GM12891 (cell line): Measurements from ENCODE around the gene CHIT1.

Experiments
- PAX5 ChIP-seq: IDR thresholded peaks from 2 replicates; pipeline ENCODE4 v1.6.1; 2011; ENCODE audit warnings: low read length, moderate library complexity, mild to moderate bottlenecking; ENCODE audit not compliant: insufficient read depth, severe bottlenecking
- POLR2A ChIP-seq: IDR thresholded peaks from 2 replicates; pipeline ENCODE4 v1.6.1; 2011; ENCODE audit warnings: low read depth, low read length, control low read depth
- POLR2AphosphoS5 ChIP-seq: IDR thresholded peaks from 2 replicates; pipeline ENCODE4 v1.6.1; 2011; ENCODE audit warnings: low read depth, low read length, control low read depth
- POU2F2 ChIP-seq: IDR thresholded peaks from 2 replicates; pipeline ENCODE4 v1.6.1; 2011; ENCODE audit warnings: low read depth, mild to moderate bottlenecking, control low read depth, low read length, moderate library complexity
- SPI1 ChIP-seq: IDR thresholded peaks from 2 replicates; pipeline ENCODE4 v1.6.1; 2011; ENCODE audit warnings: low read depth, low read length, control low read depth
- TAF1 ChIP-seq: IDR thresholded peaks from 2 replicates; pipeline ENCODE4 v1.6.1; 2011; ENCODE audit warnings: low read depth, low read length, control low read depth

GRCh38 chr1:203199481-203199815, 30.0 kb downstream of the CHIT1 start:
- TF ChIP-seq POU2F2: no peak
- no peak for TF ChIP-seq POLR2A
- no peak for TF ChIP-seq POLR2AphosphoS5
- TF ChIP-seq TAF1: no peak
- TF ChIP-seq SPI1: no peak
- no peak for TF ChIP-seq PAX5
